ENCODE measurements around the gene CLK4.
A peak's percentile ranks its signal among the peaks of the same experiment; 100 is the strongest.

The CLK4 gene

GRCh38 chr5:178649580-178649979 lies 22.7 kb upstream of the CLK4 start:
- no peaks in the 10 kb centered on the region for H3K9me3 ChIP-seq
- H3K4me1 ChIP-seq (ENCODE audit: control insufficient read depth in 1 of 2, insufficient read depth in 1 of 2, low read depth in 1 of 2, low read length in 1 of 2): peaks cover 9 to 15% of the 10 kb centered on the region in 2 experiments
- no peak overlapping the region for H3K4me3 ChIP-seq (ENCODE audit: low read depth in 1 of 2, low read length in 1 of 2)
- H3K27ac ChIP-seq: peak overlapping the region; percentile 58
- no peak for TF ChIP-seq CTCF (IDR thresholded peaks at IDR 0.05)
- H3K36me3 ChIP-seq: no peaks in the 10 kb centered on the region
- peaks cover 8% of the 10 kb centered on the region for H3K27me3 ChIP-seq

GRCh38 chr5:178644826-178645545 lies 18.1 kb upstream of the CLK4 start:
- Histone ChIP-seq H3K9me3 (no peaks in the 10 kb centered on the region), H3K4me3 (ENCODE audit: low read depth in 1 of 2, low read length in 1 of 2) (no peak overlapping the region), H3K27ac (no peak overlapping the region), H3K36me3 (no peaks in the 10 kb centered on the region), H3K4me1 (ENCODE audit: control insufficient read depth in 1 of 2, insufficient read depth in 1 of 2, low read depth in 1 of 2, low read length in 1 of 2) (peaks cover 7 to 13% of the 10 kb centered on the region in 2 experiments), H3K27me3 (peaks cover 10% of the 10 kb centered on the region)
- TF ChIP-seq CTCF (IDR thresholded peaks at IDR 0.05): no peak

GRCh38 chr5:178642351-178642909 lies 15.6 kb upstream of the CLK4 start:
- peaks cover 0 to 4% of the 10 kb centered on the region in 2 experiments for H3K4me1 ChIP-seq (ENCODE audit: control insufficient read depth in 1 of 2, insufficient read depth in 1 of 2, low read depth in 1 of 2, low read length in 1 of 2)
- peaks cover 10% of the 10 kb centered on the region for H3K27me3 ChIP-seq
- no peak overlapping the region for H3K4me3 ChIP-seq (ENCODE audit: low read depth in 1 of 2, low read length in 1 of 2)
- TF ChIP-seq CTCF (IDR thresholded peaks at IDR 0.05): no peak
- no peaks in the 10 kb centered on the region for H3K36me3 ChIP-seq
- H3K9me3 ChIP-seq: no peaks in the 10 kb centered on the region
- H3K27ac ChIP-seq: no peak overlapping the region

GRCh38 chr5:178641711-178642110 lies 14.9 kb upstream of the CLK4 start:
- Histone ChIP-seq H3K27ac (no peak overlapping the region), H3K4me3 (ENCODE audit: low read depth in 1 of 2, low read length in 1 of 2) (no peak overlapping the region), H3K4me1 (ENCODE audit: control insufficient read depth in 1 of 2, insufficient read depth in 1 of 2, low read depth in 1 of 2, low read length in 1 of 2) (peaks cover 0 to 4% of the 10 kb centered on the region in 2 experiments), H3K9me3 (no peaks in the 10 kb centered on the region), H3K36me3 (no peaks in the 10 kb centered on the region), H3K27me3 (peaks cover 10% of the 10 kb centered on the region)
- TF ChIP-seq CTCF (IDR thresholded peaks at IDR 0.05): no peak

- Histone ChIP-seq H3K36me3 (no peaks in the 10 kb centered on the region), H3K4me1 (ENCODE audit: control insufficient read depth in 1 of 2, insufficient read depth in 1 of 2, low read depth in 1 of 2, low read length in 1 of 2) (peaks cover 0 to 4% of the 10 kb centered on the region in 2 experiments), H3K27ac (no peak overlapping the region), H3K4me3 (ENCODE audit: low read depth in 1 of 2, low read length in 1 of 2) (no peak overlapping the region), H3K9me3 (no peaks in the 10 kb centered on the region), H3K27me3 (peaks cover 10% of the 10 kb centered on the region)
- no peak for TF ChIP-seq CTCF (IDR thresholded peaks at IDR 0.05)
Measured at GRCh38 chr5:178640331-178641045, 13.6 kb upstream of the CLK4 start.

Data from neutrophil (primary cell).